Measurements from ENCODE around the gene HEPN1.
A peak's percentile ranks its signal among the peaks of the same experiment; 100 is the strongest.

The HEPN1 gene

DNA sequence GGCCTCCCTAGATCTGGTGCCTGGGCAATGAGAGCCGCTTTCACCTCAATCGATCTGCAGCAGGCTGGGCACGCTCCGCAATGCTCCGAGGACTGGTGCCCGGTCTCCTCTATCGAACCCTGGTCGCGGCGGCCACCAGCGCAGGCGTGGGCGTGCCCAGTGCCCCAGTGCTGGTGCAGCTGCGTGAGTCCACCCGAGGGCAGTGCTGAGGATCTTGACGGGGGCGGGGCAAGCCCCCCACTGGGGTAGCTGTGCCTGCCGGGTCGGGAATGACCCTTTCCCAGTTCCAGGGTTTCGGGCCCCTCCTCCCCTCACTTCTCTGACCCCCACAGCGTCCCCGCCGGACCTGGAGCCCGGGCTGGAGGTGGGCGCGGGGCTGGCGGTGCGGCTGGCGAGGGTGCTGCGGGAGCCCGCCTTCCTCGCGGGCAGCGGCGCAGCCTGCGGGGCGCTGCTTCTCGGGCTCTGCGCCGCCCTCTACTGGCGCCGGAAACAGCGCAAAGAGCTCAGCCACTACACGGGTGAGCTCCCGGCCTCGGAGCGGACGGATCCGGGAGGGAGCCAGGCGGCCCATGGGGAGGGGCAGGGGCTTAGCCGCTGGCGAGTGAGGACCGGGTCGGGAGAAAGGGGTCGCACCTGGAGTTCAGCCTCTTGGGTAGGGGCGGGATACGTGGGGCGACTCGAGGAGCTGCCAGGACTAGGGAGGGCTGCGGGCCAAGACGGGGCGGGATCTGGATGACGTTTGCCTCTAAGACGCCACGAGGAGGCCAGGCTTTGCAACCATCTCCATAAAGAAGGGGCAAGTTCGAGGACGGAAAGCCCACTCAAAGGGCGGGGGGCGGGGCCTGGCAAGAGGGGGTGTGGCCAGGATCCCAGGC lies 42.9 kb upstream of the HEPN1 start:
- DNase-seq (ENCODE audit: insufficient read length, low spot score), result peak; percentile 94
- FAIRE-seq, result peak; percentile 83
- TF ChIP-seq POU2F2 (IDR thresholded peaks at IDR 0.05; ENCODE audit: low read depth, low read length), result no peak

DNA sequence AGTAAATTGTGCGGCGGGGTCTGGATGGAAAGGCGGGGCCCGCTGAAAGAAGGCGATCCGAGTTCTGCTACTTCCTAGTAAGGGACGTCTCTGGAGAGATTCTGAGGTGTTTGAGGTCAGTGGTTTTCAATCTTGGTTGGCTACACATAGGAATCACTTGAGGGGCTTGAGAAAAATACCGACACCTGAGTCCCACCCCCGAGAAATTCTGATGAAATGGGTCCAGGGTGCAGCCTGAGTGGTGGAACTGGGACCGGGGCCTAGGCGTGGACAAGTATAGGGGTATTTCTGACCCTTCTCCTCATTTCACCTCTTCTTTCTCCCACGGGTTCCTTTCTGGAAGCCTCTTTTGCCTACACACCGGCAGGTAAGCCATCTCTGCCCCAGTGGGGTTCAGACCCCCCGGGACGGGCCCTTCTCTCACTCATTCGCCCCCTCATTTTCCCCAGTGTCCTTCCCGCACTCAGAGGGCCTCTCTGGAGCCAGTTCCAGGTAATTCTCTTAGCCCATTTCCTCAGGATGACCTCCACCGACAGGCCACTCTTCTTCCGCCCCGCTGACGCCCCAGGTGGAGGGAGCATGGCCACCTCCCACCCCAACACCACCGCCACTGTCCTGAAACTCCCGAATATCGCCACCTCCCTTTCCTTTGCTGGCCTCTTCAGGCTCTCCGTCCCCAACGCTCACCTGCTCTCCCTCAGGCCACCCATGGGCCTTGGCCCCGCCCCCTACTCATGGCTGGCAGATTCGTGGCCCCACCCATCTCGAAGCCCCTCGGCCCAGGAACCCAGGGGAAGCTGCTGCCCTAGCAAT lies 42.0 kb upstream of the HEPN1 start:
- no peak for TF ChIP-seq POLR2A (IDR thresholded peaks at IDR 0.05; ENCODE audit: low read depth, low read length)
- TF ChIP-seq TAF1 (IDR thresholded peaks at IDR 0.05; ENCODE audit: low read depth, low read length), result no peak
- no peak for TF ChIP-seq POU2F2 (IDR thresholded peaks at IDR 0.05; ENCODE audit: low read depth, low read length)
- TF ChIP-seq POLR2AphosphoS5 (IDR thresholded peaks at IDR 0.05; ENCODE audit: low read depth, low read length), result no peak
- no peak for TF ChIP-seq SPI1 (IDR thresholded peaks at IDR 0.05; ENCODE audit: low read depth, low read length)
- TF ChIP-seq PAX5 (IDR thresholded peaks at IDR 0.05; ENCODE audit: insufficient read depth, low read length, severe bottlenecking), result no peak
- FAIRE-seq, result no peak
- DNase-seq (ENCODE audit: insufficient read length, low spot score), result no peak

DNA sequence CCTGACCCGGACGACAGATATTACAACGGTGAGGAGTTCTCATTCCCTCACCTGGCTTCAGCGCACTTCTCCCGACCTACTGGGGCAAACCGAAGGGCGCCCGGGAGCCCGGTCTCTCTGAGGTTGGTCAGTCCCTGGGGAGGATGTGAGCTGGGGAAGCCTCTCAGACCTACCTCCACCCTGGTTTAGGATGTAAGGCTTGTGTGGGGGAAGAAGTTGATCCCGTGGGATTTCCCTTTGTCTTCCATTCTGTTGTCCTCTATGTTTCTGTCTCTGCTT lies 41.5 kb upstream of the HEPN1 start:
- TF ChIP-seq POLR2AphosphoS5 (IDR thresholded peaks at IDR 0.05; ENCODE audit: low read depth, low read length) (no peak), POLR2A (IDR thresholded peaks at IDR 0.05; ENCODE audit: low read depth, low read length) (no peak), TAF1 (IDR thresholded peaks at IDR 0.05; ENCODE audit: low read depth, low read length) (no peak), POU2F2 (IDR thresholded peaks at IDR 0.05; ENCODE audit: low read depth, low read length) (no peak), SPI1 (IDR thresholded peaks at IDR 0.05; ENCODE audit: low read depth, low read length) (no peak), PAX5 (IDR thresholded peaks at IDR 0.05; ENCODE audit: insufficient read depth, low read length, severe bottlenecking) (no peak)
- no peak for FAIRE-seq
- DNase-seq (ENCODE audit: insufficient read length, low spot score), result no peak

DNA sequence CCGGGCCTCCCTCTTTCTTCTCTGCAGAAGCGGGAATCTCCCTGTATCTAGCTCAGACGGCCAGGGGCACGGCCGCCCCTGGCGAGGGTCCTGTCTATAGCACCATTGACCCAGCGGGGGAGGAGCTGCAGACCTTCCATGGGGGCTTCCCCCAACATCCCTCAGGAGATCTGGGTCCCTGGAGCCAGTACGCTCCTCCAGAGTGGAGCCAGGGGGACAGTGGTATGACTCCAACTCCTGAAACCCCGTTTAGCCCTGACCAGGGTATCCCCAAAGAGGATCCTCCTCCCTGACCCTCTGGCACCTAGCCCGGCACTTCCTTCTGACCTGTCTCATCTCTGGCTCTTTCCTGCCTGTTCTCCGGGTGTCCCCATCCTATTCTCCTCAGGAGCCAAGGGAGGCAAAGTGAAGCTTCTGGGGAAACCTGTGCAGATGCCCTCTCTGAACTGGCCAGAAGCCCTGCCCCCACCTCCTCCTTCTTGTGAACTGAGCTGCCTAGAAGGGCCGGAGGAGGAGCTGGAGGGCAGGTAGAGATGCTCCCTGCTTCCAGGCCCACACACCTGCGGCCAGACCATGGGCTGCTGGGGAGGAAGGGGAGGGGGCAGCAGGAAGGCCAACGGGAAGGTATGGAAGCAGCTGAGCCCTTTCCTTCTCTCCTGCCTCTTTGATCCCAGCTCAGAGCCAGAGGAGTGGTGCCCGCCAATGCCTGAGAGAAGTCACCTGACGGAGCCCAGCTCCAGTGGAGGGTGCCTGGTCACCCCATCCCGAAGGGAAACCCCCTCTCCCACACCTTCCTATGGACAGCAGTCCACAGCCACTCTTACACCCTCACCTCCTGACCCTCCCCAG lies 40.9 kb upstream of the HEPN1 start:
- TF ChIP-seq SPI1 (IDR thresholded peaks at IDR 0.05; ENCODE audit: low read depth, low read length), result no peak
- no peak for TF ChIP-seq PAX5 (IDR thresholded peaks at IDR 0.05; ENCODE audit: insufficient read depth, low read length, severe bottlenecking)
- no peak for TF ChIP-seq POLR2A (IDR thresholded peaks at IDR 0.05; ENCODE audit: low read depth, low read length)
- no peak for FAIRE-seq
- DNase-seq (ENCODE audit: insufficient read length, low spot score), result no peak

DNA sequence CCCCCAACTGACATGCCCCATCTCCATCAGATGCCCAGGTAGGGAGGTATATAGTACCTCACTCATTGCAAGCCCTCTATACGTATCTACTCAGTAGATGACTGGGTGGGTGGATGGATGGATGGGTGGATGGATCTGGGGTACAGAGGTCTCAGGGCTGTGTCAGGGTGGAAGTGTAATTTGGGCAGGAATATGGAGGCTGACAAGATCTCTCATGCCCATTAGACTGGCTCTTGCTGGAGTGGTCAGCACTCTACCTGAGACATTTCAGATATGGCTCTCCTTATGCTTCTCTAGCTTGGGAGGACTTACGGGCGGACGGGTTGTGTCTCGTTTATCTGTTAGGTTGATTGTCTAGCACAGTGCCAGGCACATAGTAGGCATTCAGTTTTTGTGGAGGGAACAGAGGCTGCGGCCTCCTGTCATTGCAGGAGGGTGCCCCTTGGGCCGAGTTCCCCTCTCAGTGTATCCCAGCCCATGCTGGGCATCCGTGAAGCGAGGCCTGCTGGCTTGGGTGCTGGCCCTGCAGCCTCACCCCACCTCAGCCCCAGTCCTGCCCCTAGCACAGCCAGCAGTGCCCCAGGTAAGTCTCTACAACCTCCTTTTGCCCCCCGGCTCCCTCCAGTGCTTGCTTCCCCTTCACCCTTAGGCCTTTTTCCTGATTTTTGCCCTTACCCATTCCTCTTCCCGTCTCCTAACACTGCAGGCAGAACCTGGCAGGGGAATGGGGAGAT lies 40.1 kb upstream of the HEPN1 start:
- no peak for DNase-seq (ENCODE audit: insufficient read length, low spot score)
- no peak for FAIRE-seq
- TF ChIP-seq PAX5 (IDR thresholded peaks at IDR 0.05; ENCODE audit: insufficient read depth, low read length, severe bottlenecking) (no peak), POLR2A (IDR thresholded peaks at IDR 0.05; ENCODE audit: low read depth, low read length) (no peak), SPI1 (IDR thresholded peaks at IDR 0.05; ENCODE audit: low read depth, low read length) (no peak), TAF1 (IDR thresholded peaks at IDR 0.05; ENCODE audit: low read depth, low read length) (no peak), POU2F2 (IDR thresholded peaks at IDR 0.05; ENCODE audit: low read depth, low read length) (no peak), POLR2AphosphoS5 (IDR thresholded peaks at IDR 0.05; ENCODE audit: low read depth, low read length) (no peak)

DNA sequence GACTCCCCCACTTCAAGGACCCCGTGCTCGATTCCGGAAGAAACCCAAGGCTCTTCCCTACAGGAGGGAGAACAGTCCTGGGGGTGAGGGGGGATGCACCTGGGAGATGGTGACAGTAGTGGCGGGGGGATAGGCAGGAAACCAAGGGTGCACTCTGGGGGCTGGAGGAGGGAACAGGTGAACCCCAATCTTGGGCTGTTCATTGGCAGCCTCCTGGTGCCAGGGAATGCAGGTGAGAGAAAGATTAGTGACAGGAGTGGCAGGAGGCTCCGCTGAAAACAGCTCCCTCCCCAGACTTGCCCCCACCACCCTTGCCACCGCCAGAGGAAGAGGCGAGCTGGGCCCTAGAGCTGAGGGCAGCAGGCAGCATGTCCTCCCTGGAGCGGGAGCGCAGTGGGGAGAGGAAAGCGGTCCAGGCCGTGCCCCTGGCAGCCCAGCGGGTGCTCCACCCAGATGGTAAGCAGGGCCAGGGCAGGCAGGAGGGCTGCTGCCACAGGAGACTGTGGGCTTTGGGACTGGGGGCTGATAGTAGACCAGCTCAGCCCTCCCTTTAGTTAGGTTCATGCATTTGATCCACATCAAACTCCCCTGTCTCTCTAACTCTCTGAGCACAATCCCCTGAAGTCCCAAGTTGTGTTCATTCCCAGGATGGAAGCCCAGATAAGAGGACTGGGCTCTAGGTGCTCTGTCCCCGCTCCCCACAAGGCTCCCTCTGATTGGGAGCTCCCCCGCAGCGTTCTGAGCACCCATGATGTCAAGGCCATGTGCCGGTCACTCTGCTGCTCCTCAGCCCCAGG lies 39.4 kb upstream of the HEPN1 start:
- no peak for TF ChIP-seq SPI1 (IDR thresholded peaks at IDR 0.05; ENCODE audit: low read depth, low read length)
- TF ChIP-seq POU2F2 (IDR thresholded peaks at IDR 0.05; ENCODE audit: low read depth, low read length), result no peak
- no peak for TF ChIP-seq PAX5 (IDR thresholded peaks at IDR 0.05; ENCODE audit: insufficient read depth, low read length, severe bottlenecking)
- no peak for TF ChIP-seq POLR2AphosphoS5 (IDR thresholded peaks at IDR 0.05; ENCODE audit: low read depth, low read length)
- TF ChIP-seq TAF1 (IDR thresholded peaks at IDR 0.05; ENCODE audit: low read depth, low read length), result no peak
- no peak for TF ChIP-seq POLR2A (IDR thresholded peaks at IDR 0.05; ENCODE audit: low read depth, low read length)
- DNase-seq (ENCODE audit: insufficient read length, low spot score) (no peak), FAIRE-seq (no peak)

DNA sequence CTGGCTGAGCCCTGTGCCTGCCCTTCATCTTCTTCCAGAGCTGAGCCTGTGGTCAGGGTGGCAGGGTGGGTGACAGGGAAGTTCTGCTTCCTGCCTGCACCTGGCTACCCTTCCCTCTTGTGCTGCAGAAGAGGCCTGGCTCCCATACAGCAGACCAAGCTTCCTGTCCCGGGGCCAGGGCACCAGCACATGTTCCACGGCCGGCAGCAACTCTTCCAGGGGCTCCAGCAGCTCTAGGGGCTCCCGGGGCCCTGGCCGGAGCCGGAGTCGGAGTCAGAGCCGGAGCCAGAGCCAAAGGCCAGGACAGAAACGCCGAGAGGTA lies 38.8 kb upstream of the HEPN1 start:
- DNase-seq (ENCODE audit: insufficient read length, low spot score), result no peak
- TF ChIP-seq PAX5 (IDR thresholded peaks at IDR 0.05; ENCODE audit: insufficient read depth, low read length, severe bottlenecking) (no peak), TAF1 (IDR thresholded peaks at IDR 0.05; ENCODE audit: low read depth, low read length) (no peak), POU2F2 (IDR thresholded peaks at IDR 0.05; ENCODE audit: low read depth, low read length) (no peak), SPI1 (IDR thresholded peaks at IDR 0.05; ENCODE audit: low read depth, low read length) (no peak), POLR2AphosphoS5 (IDR thresholded peaks at IDR 0.05; ENCODE audit: low read depth, low read length) (no peak), POLR2A (IDR thresholded peaks at IDR 0.05; ENCODE audit: low read depth, low read length) (no peak)
- no peak for FAIRE-seq

DNA sequence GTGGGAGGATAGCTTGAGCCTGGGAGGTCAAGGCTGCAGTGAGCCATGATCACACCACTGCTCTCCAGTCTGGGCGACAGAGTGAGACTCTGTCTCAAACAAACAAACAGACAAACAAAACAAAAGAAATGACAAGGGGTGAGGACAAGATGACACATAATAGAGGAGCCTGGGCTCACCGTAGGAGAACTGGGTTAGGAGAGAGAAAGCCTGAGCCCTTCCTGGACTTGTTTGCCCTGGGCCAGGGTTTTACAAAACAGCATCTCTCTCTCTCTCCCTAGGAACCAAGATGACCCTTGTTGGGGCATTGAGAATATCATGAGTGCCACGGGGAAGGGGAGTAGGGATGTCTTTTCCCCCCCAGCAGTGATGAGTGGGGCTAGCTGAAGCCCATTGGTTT lies 38.1 kb upstream of the HEPN1 start:
- no peak for TF ChIP-seq PAX5 (IDR thresholded peaks at IDR 0.05; ENCODE audit: insufficient read depth, low read length, severe bottlenecking)
- TF ChIP-seq POLR2A (IDR thresholded peaks at IDR 0.05; ENCODE audit: low read depth, low read length), result no peak
- TF ChIP-seq POU2F2 (IDR thresholded peaks at IDR 0.05; ENCODE audit: low read depth, low read length), result no peak
- no peak for TF ChIP-seq SPI1 (IDR thresholded peaks at IDR 0.05; ENCODE audit: low read depth, low read length)
- TF ChIP-seq TAF1 (IDR thresholded peaks at IDR 0.05; ENCODE audit: low read depth, low read length), result no peak
- FAIRE-seq (no peak), DNase-seq (ENCODE audit: insufficient read length, low spot score) (no peak)
